ENCODE measurements around the gene AMELX.

AMELX gene

DNA sequence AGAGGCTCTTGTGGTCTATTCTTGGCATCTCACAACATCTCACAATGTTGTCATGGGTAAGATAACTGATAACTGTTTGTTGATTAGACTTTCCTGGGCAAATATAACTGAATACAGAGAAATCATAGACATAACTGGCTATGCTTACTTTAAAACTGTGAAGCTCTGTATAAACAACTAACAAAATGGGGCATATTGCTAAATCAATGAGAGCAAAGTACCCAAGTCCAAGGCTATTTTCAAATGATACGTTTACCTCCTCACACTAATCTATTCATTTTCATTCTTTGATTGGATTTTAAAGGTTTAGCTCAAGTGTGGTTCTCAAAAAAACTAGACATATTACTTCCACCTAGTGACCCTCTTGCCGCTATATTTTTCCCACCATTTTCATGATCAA lies 38.6 kb downstream of the AMELX start:
- no peak for DNase-seq (ENCODE audit: low spot score)
- Mint-ChIP-seq H3K4me1 (ENCODE audit: low read depth) (no peaks in the 10 kb centered on the region), H3K27me3 (ENCODE audit: low read depth) (no peaks in the 10 kb centered on the region), H3K36me3 (ENCODE audit: low read depth) (no peaks in the 10 kb centered on the region), H3K27ac (no peak overlapping the region), H3K9me3 (no peaks in the 10 kb centered on the region), H3K4me3 (no peak overlapping the region)

- H3K27me3 Mint-ChIP-seq (ENCODE audit: low read depth): no peaks in the 10 kb centered on the region
- DNase-seq (ENCODE audit: low spot score): no peak
- H3K4me1 Mint-ChIP-seq (ENCODE audit: low read depth): no peaks in the 10 kb centered on the region
- H3K9me3 Mint-ChIP-seq: no peaks in the 10 kb centered on the region
- no peak overlapping the region for H3K4me3 Mint-ChIP-seq
- H3K27ac Mint-ChIP-seq: no peak overlapping the region
- no peaks in the 10 kb centered on the region for H3K36me3 Mint-ChIP-seq (ENCODE audit: low read depth)
Observed at GRCh38 chrX:11334165-11334564, 41.0 kb downstream of the AMELX start.

GRCh38 chrX:11336201-11336600 lies 43.0 kb downstream of the AMELX start:
- Mint-ChIP-seq H3K27ac (no peak overlapping the region), H3K27me3 (ENCODE audit: low read depth) (no peaks in the 10 kb centered on the region), H3K36me3 (ENCODE audit: low read depth) (no peaks in the 10 kb centered on the region), H3K4me1 (ENCODE audit: low read depth) (no peaks in the 10 kb centered on the region), H3K9me3 (no peaks in the 10 kb centered on the region), H3K4me3 (no peak overlapping the region)
- DNase-seq (ENCODE audit: low spot score): no peak

DNA sequence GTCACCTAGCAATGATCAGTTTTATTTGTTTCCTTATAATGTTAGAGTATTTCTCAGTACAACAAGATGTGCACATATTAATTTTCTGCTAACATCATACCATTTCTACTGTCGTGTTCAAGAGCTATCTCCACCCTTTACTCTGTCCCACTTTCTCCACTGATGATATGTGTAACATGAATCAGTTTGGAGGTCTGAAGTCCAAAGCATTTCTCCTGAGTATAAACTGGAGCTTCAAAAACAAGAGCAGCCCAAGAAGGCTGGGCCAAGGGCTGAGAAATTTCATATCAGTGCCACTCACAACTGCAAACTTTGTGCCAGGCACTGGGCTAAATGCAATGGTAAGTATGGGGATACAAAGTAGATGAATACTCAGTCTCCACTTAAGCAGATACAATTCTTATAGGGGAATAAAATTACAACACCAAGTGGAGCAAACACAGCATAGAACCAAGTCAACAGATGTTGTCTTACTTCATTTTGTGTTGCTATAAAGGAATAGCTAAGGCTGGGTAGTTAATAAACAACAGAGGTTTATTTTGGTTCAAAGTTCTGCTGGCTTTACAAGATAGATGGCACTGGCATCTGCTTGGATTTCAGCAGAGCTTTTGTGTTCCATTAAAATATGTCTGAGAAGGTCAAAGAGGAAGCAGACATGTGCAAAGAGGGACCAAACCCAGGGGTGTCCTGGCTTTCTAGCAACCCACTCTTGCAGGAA lies 44.2 kb downstream of the AMELX start:
- Mint-ChIP-seq H3K27ac (no peak overlapping the region), H3K27me3 (ENCODE audit: low read depth) (no peaks in the 10 kb centered on the region), H3K36me3 (ENCODE audit: low read depth) (no peaks in the 10 kb centered on the region)

DNA sequence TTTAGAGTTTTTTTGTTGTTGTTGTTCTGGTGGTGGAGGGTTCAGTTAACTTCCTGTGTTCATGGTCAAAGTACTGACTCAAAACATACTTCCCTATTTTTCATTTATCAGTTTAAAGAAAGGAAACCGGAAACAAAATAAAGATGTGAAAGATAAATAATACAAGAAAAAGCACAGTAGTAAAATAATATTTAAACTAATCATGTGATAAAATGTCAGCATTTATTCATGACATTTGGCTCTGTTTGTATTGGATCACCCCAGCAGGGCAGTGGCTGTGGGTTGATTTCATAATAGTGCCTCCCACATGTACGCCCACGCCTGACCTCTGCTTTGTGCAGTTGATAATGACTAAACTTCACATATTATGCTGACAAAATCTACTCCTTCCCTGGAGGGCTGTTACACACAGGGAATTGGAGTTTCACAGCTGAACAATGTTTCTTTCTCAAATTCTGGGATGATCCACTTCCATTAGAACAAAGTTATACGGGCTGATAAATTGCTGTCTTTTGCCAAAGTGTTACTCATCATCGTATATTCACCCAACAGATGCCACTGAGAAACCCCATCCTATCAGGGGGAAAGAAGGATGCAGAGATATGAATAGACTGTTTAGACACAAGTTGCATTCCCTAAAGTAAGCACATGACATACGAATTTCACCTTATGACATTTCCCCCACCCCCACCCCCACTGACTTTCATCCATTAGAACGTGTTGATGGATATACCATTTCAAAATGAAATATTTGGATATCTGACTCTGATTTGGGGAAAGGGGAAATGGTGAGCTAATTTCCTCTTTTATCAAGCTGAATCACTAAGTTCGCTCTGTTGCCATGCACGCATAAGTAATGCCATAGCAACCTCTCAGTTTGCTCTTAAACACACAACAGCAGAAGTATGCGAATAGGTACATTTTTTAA lies 48.3 kb downstream of the AMELX start:
- Mint-ChIP-seq H3K27me3 (ENCODE audit: low read depth) (no peaks in the 10 kb centered on the region), H3K4me3 (no peak overlapping the region), H3K9me3 (no peaks in the 10 kb centered on the region), H3K27ac (no peak overlapping the region), H3K36me3 (ENCODE audit: low read depth) (no peaks in the 10 kb centered on the region), H3K4me1 (ENCODE audit: low read depth) (peaks cover 2% of the 10 kb centered on the region)
- DNase-seq (ENCODE audit: low spot score): peak; percentile 4

More for the DNA sequence above, 44.2 kb downstream of the AMELX start:
- H3K4me1 Mint-ChIP-seq (ENCODE audit: low read depth): peaks cover 2% of the 10 kb centered on the region
- H3K4me3 Mint-ChIP-seq: no peak overlapping the region
- no peak for DNase-seq (ENCODE audit: low spot score)
- no peaks in the 10 kb centered on the region for H3K9me3 Mint-ChIP-seq

- Mint-ChIP-seq H3K4me1 (ENCODE audit: low read depth) (peaks cover 2% of the 10 kb centered on the region), H3K4me3 (no peak overlapping the region), H3K9me3 (no peaks in the 10 kb centered on the region), H3K27ac (no peak overlapping the region), H3K36me3 (ENCODE audit: low read depth) (no peaks in the 10 kb centered on the region), H3K27me3 (ENCODE audit: low read depth) (no peaks in the 10 kb centered on the region)
- DNase-seq (ENCODE audit: low spot score): no peak
Observed at GRCh38 chrX:11342673-11343072, 49.5 kb downstream of the AMELX start.

DNA sequence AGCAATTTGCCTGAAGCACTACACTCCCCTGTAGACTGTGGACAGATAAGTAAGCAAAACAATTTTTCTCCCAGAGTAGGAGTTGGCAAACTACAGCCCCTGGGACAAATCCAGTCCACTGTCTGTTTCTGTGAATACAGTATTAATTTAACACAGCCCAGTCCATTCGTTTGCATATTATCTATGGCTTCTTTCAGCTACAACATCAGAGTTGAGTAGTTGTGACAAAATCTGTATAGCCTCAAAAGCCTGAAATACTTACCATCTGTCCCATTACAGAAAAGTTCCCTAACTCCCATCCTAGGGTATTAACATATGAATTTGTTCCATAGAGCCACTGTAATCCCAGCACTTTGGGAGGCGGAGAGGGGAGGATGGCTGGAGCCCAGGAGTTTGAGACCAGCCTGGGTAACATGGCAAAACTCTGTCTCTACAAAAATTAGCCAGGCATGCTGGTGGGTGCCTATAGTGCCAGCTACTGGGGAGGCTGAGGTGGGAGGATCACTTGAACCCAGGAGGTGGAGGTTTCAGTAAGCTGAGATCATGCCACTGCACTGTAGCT lies 53.0 kb downstream of the AMELX start:
- no peak overlapping the region for H3K27ac Mint-ChIP-seq
- H3K36me3 Mint-ChIP-seq (ENCODE audit: low read depth): no peaks in the 10 kb centered on the region
- H3K4me1 Mint-ChIP-seq (ENCODE audit: low read depth): peaks cover 4% of the 10 kb centered on the region
- DNase-seq (ENCODE audit: low spot score): no peak
- H3K4me3 Mint-ChIP-seq: no peak overlapping the region
- no peaks in the 10 kb centered on the region for H3K27me3 Mint-ChIP-seq (ENCODE audit: low read depth)
- H3K9me3 Mint-ChIP-seq: no peaks in the 10 kb centered on the region

DNA sequence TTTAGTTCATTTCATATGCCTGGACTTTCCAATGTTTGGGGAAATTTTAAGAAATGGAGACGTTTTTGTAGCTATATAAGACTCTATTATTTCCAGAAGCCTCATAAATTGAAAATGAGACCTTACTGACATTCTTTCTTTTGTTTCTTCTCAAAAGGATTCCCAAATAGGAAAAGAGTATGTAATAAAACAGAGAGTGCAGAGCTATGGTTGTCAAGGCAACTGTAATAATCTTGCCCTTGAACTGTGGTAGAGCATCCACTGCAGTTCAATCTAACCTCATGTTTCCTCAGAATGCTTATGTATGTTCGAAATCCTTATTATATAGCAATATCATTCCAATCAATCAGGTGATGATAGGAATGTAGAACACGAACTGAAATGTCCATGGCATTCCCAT lies 54.1 kb downstream of the AMELX start:
- no peak overlapping the region for H3K27ac Mint-ChIP-seq
- no peak for DNase-seq (ENCODE audit: low spot score)
- no peaks in the 10 kb centered on the region for H3K36me3 Mint-ChIP-seq (ENCODE audit: low read depth)
- no peaks in the 10 kb centered on the region for H3K9me3 Mint-ChIP-seq
- H3K27me3 Mint-ChIP-seq (ENCODE audit: low read depth): no peaks in the 10 kb centered on the region
- H3K4me1 Mint-ChIP-seq (ENCODE audit: low read depth): peaks cover 2% of the 10 kb centered on the region
- no peak overlapping the region for H3K4me3 Mint-ChIP-seq

GRCh38 chrX:11349020-11349419 lies 55.8 kb downstream of the AMELX start:
- Mint-ChIP-seq H3K36me3 (ENCODE audit: low read depth) (no peaks in the 10 kb centered on the region), H3K4me3 (no peak overlapping the region), H3K27me3 (ENCODE audit: low read depth) (no peaks in the 10 kb centered on the region), H3K4me1 (ENCODE audit: low read depth) (peaks cover 2% of the 10 kb centered on the region), H3K9me3 (no peaks in the 10 kb centered on the region), H3K27ac (no peak overlapping the region)
- no peak for DNase-seq (ENCODE audit: low spot score)

GRCh38 chrX:11349661-11350337 lies 56.6 kb downstream of the AMELX start:
- Mint-ChIP-seq H3K36me3 (ENCODE audit: low read depth) (no peaks in the 10 kb centered on the region), H3K27me3 (ENCODE audit: low read depth) (no peaks in the 10 kb centered on the region), H3K27ac (no peak overlapping the region), H3K4me1 (ENCODE audit: low read depth) (peaks cover 2% of the 10 kb centered on the region), H3K4me3 (no peak overlapping the region), H3K9me3 (no peaks in the 10 kb centered on the region)
- no peak for DNase-seq (ENCODE audit: low spot score)

Measured in T-helper 2 cell treated with Interferon-gamma antibody and Interleukin-4, amounts not matched to agents 5 μg/mL and 100 μg/mL, for 36 hours (primary cell).